GM12875 (cell line): ENCODE results near the gene GTPBP10.
A peak's percentile ranks its signal among the peaks of the same experiment; 100 is the strongest.
"Not testable (repeated sequence)": the region's sequence is repeated elsewhere in the genome, so short reads cannot be mapped to it uniquely, and the experiment has no call there.

Source experiments
- H3K4me3 ChIP-seq: one replicate; pipeline ENCODE4 v1.5.1; 2011; ENCODE audit warnings: low read depth, low read length, control low read depth
- TF ChIP-seq, protein P1 (sequence below): IDR thresholded peaks from 2 replicates; pipeline ENCODE4 v1.5.1; 2011; ENCODE audit warnings: low read depth, mild to moderate bottlenecking, control low read depth, inconsistent platforms, low read length, moderate library complexity, borderline replicate concordance; ENCODE audit not compliant: insufficient read depth

Gene GTPBP10

DNA sequence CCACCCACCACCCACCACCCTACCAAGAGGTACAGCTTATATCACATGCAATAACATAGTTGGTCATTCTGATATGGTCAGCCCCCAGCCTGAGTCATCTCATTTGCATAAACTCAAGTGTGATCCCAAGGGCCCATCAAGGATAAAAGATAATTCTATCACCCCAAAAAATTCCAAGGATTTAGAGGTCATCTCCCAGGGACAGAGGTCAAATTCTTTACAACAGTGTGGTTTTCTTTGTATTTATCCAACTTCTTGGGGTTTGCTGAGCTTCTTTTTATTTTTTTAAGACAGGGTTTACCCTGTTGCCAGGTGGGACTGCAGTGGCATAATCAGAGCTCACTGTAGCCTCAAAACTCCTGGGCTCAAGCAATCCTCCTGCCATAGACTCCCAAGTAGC lies 9.4 kb upstream of the GTPBP10 start:
- TF ChIP-seq, protein P1, sequence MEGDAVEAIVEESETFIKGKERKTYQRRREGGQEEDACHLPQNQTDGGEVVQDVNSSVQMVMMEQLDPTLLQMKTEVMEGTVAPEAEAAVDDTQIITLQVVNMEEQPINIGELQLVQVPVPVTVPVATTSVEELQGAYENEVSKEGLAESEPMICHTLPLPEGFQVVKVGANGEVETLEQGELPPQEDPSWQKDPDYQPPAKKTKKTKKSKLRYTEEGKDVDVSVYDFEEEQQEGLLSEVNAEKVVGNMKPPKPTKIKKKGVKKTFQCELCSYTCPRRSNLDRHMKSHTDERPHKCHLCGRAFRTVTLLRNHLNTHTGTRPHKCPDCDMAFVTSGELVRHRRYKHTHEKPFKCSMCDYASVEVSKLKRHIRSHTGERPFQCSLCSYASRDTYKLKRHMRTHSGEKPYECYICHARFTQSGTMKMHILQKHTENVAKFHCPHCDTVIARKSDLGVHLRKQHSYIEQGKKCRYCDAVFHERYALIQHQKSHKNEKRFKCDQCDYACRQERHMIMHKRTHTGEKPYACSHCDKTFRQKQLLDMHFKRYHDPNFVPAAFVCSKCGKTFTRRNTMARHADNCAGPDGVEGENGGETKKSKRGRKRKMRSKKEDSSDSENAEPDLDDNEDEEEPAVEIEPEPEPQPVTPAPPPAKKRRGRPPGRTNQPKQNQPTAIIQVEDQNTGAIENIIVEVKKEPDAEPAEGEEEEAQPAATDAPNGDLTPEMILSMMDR, result no peak
- no peak overlapping the region for H3K4me3 ChIP-seq

DNA sequence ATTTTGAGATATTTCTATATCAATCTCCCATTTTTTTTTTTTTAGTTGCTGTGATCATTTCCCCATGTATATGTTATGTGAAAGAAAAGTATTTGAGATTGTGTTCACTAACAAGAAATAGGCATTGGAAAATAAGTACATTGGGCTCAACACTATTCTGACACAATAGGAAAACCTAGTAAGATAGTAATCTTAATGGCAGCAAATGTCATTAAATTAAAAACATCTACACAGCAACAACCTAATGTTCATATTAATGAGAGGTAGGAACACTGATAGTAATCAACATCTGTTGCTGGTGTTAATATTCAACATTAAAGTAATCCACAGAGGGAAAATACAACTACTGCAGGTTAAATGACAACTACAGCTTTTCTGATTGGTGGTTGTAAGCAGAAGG lies 1.5 kb upstream of the GTPBP10 start:
- TF ChIP-seq, protein P1, result no peak
- H3K4me3 ChIP-seq, result no peak overlapping the region

DNA sequence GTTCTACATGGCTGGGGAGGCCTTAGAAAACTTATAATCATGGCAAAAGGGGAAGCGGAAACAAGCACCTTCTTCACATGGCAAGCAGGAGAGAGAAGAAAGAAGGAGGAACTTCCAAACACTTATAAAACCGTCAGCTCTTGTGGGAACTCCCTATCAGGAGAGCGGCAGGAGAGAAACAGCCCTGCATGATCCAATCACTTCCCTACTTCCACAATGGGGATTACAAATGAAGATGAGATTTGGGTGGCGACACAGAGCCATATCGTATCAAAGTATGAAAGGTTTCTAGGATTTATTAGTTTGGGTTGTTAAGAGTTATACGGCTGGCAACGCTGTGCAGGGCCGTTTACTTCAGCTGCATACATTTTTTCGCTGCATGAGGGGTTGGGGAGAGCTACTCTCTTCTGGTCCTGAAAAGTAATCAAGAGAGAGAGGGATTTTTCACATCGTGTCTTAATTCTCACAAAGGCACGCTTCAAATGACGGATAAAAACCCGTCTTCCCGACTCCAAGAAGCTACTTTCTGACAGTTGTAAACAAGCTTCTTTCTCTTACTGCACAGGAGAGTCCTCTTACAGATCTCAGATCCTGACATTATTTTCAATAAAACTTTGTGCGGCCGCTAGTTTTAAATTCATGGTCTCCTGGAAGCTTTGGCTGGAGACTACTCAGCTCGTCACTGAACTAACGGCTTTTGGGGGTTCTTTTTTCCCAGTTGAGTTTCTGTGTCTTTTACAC lies 751 bp upstream of the GTPBP10 start:
- TF ChIP-seq, protein P1, result no peak
- peak overlapping the region; percentile 69 for H3K4me3 ChIP-seq

DNA sequence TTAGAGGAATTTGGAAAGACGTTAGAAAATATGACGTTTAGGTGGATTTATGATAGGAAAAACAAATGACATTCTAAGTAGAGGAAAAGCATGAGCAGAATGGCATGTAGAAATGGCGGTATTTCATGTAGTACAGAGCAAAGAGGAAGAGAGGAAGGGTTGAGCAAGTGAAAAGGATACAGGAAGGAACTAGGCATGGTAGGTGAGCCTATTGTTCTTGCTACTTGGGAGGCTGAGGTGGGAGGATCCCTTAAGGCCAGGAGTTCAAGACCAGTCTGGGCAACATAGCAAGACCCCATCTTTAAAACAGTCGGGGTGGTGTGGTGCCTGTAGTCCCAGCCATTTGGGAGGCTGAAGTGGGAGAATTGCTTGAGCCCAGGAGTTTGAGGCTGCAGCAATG lies 1.2 kb downstream of the GTPBP10 start:
- no peak overlapping the region for H3K4me3 ChIP-seq
- TF ChIP-seq, protein P1, result no peak

DNA sequence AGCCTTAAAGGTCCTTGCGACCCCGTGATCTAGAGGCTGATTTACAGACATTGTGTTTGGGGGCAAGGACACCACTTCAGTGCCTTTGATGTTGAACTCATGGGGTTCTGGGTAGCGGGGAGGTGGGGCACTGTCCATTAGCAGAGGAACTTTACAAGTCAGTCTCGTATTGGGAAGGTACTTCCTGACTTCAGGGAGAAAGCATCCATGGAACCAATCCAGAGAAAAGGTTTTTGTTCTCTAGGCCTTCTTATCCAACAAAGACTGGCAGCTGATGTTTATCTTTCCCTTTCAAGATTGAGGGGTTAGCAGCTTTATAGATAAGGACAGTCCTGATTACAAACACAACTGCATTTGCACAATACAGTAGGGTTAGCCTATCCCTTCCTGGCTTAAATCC lies 2.8 kb downstream of the GTPBP10 start:
- TF ChIP-seq, protein P1, result no peak
- no peak overlapping the region for H3K4me3 ChIP-seq

DNA sequence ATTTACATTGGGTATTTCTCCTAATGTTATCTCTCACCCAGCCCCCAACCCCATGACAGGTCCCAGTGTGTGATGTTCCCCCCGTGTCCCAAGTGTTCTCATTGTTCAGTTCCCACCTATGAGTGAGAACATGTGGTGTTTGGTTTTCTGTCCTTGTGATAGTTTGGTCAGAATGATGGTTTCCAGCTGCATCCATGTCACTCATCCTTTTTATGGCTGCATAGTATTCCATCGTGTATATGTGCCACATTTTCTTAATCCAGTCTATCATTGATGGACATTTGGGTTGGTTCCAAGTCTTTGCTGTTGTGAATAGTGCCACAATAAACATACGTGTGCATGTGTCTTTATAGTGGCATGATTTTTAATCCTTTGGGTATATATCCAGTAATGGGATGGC lies 3.5 kb downstream of the GTPBP10 start:
- not testable (repeated sequence) for H3K4me3 ChIP-seq

DNA sequence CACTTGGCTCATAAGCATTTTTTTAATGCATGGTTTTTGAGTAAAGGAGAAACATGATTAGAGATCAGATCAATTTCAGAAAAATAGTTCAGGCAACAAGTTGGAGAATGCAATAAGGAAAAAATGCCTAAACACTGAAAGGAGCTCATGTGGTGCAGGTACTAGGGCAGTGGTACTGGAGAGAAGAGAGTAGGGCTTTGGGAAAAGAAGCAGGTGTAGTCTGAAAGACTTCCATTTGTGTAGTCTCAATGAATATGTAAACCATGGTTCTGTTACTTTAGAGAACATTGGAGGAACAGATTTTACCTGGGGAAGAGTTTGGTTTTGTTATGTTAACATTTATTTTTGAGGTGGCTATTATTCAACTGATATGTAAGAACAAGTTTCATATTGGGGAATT lies 5.5 kb downstream of the GTPBP10 start:
- no peak overlapping the region for H3K4me3 ChIP-seq
- TF ChIP-seq, protein P1, result no peak
